ENCODE measurements around the gene FAM3C.

FAM3C gene

GRCh38 chr7:121334875-121335648, 61.0 kb downstream of the FAM3C start:
- no peaks in the 10 kb centered on the region for H3K4me1 ChIP-seq (ENCODE audit: low read length)
- H3K27me3 ChIP-seq (replicated peaks; ENCODE audit: insufficient read depth, low read length), result peaks cover 14% of the 10 kb centered on the region
- DNase-seq, result no peak

GRCh38 chr7:121334376-121334775, 61.7 kb downstream of the FAM3C start:
- H3K27me3 ChIP-seq (replicated peaks; ENCODE audit: insufficient read depth, low read length), result peaks cover 15% of the 10 kb centered on the region
- H3F3A ChIP-seq (ENCODE audit: insufficient read depth, low read length), result no peaks in the 10 kb centered on the region
- no peaks in the 10 kb centered on the region for H3K9me3 ChIP-seq (replicated peaks; ENCODE audit: insufficient read depth, low read length)
- no peak overlapping the region for H3K4me3 ChIP-seq (ENCODE audit: low read length)
- H4K20me1 ChIP-seq (ENCODE audit: insufficient read depth, low read length), result no peaks in the 10 kb centered on the region
- TF ChIP-seq EZH2phosphoT487 (IDR thresholded peaks at IDR 0.05; ENCODE audit: low read length), result no peak
- no peak for DNase-seq
- H3K36me3 ChIP-seq (replicated peaks; ENCODE audit: insufficient read depth, low read length), result no peaks in the 10 kb centered on the region
- H3K79me2 ChIP-seq (ENCODE audit: low read length), result no peaks in the 10 kb centered on the region
- H3K9me2 ChIP-seq (replicated peaks; ENCODE audit: insufficient read depth, low read length), result no peaks in the 10 kb centered on the region
- H3K27ac ChIP-seq (ENCODE audit: low read length), result no peak overlapping the region
- H2AFZ ChIP-seq (ENCODE audit: low read length), result no peak overlapping the region
- H3K4me2 ChIP-seq (ENCODE audit: low read depth, low read length), result no peak overlapping the region
- H3K4me1 ChIP-seq (ENCODE audit: low read length), result no peaks in the 10 kb centered on the region
- H3K9ac ChIP-seq (ENCODE audit: low read length), result no peak overlapping the region

More at GRCh38 chr7:121334875-121335648, 61.0 kb downstream of the FAM3C start:
- H3K9me2 ChIP-seq (replicated peaks; ENCODE audit: insufficient read depth, low read length), result no peaks in the 10 kb centered on the region
- H3K9me3 ChIP-seq (replicated peaks; ENCODE audit: insufficient read depth, low read length), result no peaks in the 10 kb centered on the region
- no peaks in the 10 kb centered on the region for H3F3A ChIP-seq (ENCODE audit: insufficient read depth, low read length)
- no peak for TF ChIP-seq EZH2 (optimal IDR thresholded peaks at IDR 0.05; ENCODE audit: low read depth, low read length)
- TF ChIP-seq CTCF (IDR thresholded peaks at IDR 0.05; ENCODE audit: low read length), result no peak
- TF ChIP-seq EZH2phosphoT487 (IDR thresholded peaks at IDR 0.05; ENCODE audit: low read length), result no peak
- H3K4me2 ChIP-seq (ENCODE audit: low read depth, low read length), result no peak overlapping the region
- H4K20me1 ChIP-seq (ENCODE audit: insufficient read depth, low read length), result no peaks in the 10 kb centered on the region
- H3K4me3 ChIP-seq (ENCODE audit: low read length), result no peak overlapping the region
- H3K36me3 ChIP-seq (replicated peaks; ENCODE audit: insufficient read depth, low read length), result no peaks in the 10 kb centered on the region
- H3K79me2 ChIP-seq (ENCODE audit: low read length), result no peaks in the 10 kb centered on the region
- no peak overlapping the region for H3K9ac ChIP-seq (ENCODE audit: low read length)
- no peak overlapping the region for H2AFZ ChIP-seq (ENCODE audit: low read length)
- H3K27ac ChIP-seq (ENCODE audit: low read length), result no peak overlapping the region

- Histone ChIP-seq H3K27me3 (replicated peaks; ENCODE audit: insufficient read depth, low read length) (peaks cover 20% of the 10 kb centered on the region), H3K4me1 (ENCODE audit: low read length) (no peaks in the 10 kb centered on the region), H2AFZ (ENCODE audit: low read length) (no peak overlapping the region), H3K4me3 (ENCODE audit: low read length) (no peak overlapping the region), H3K9me2 (replicated peaks; ENCODE audit: insufficient read depth, low read length) (no peaks in the 10 kb centered on the region), H3K4me2 (ENCODE audit: low read depth, low read length) (no peak overlapping the region), H3K9me3 (replicated peaks; ENCODE audit: insufficient read depth, low read length) (no peaks in the 10 kb centered on the region), H3K27ac (ENCODE audit: low read length) (no peak overlapping the region), H3K9ac (ENCODE audit: low read length) (no peak overlapping the region), H3F3A (ENCODE audit: insufficient read depth, low read length) (no peaks in the 10 kb centered on the region), H4K20me1 (ENCODE audit: insufficient read depth, low read length) (no peaks in the 10 kb centered on the region), H3K36me3 (replicated peaks; ENCODE audit: insufficient read depth, low read length) (no peaks in the 10 kb centered on the region), H3K79me2 (ENCODE audit: low read length) (no peaks in the 10 kb centered on the region)
- TF ChIP-seq EZH2 (optimal IDR thresholded peaks at IDR 0.05; ENCODE audit: low read depth, low read length) (no peak), EZH2phosphoT487 (IDR thresholded peaks at IDR 0.05; ENCODE audit: low read length) (no peak), CTCF (IDR thresholded peaks at IDR 0.05; ENCODE audit: low read length) (no peak)
- no peak for DNase-seq
These were observed 64.5 kb downstream of the FAM3C start for GRCh38 chr7:121331574-121331973.

- TF ChIP-seq CTCF (IDR thresholded peaks at IDR 0.05; ENCODE audit: low read length) (no peak), EZH2 (optimal IDR thresholded peaks at IDR 0.05; ENCODE audit: low read depth, low read length) (no peak), EZH2phosphoT487 (IDR thresholded peaks at IDR 0.05; ENCODE audit: low read length) (no peak)
- H3K9ac ChIP-seq (ENCODE audit: low read length), result no peak overlapping the region
- H3K4me3 ChIP-seq (ENCODE audit: low read length), result no peak overlapping the region
- H3K27me3 ChIP-seq (replicated peaks; ENCODE audit: insufficient read depth, low read length), result peaks cover 20% of the 10 kb centered on the region
- H3K4me1 ChIP-seq (ENCODE audit: low read length), result no peaks in the 10 kb centered on the region
- no peaks in the 10 kb centered on the region for H3K9me3 ChIP-seq (replicated peaks; ENCODE audit: insufficient read depth, low read length)
- H2AFZ ChIP-seq (ENCODE audit: low read length), result no peak overlapping the region
- DNase-seq, result no peak
- H3K79me2 ChIP-seq (ENCODE audit: low read length), result no peaks in the 10 kb centered on the region
- H3K4me2 ChIP-seq (ENCODE audit: low read depth, low read length), result no peak overlapping the region
- no peaks in the 10 kb centered on the region for H4K20me1 ChIP-seq (ENCODE audit: insufficient read depth, low read length)
- no peaks in the 10 kb centered on the region for H3F3A ChIP-seq (ENCODE audit: insufficient read depth, low read length)
- H3K36me3 ChIP-seq (replicated peaks; ENCODE audit: insufficient read depth, low read length), result no peaks in the 10 kb centered on the region
- no peaks in the 10 kb centered on the region for H3K9me2 ChIP-seq (replicated peaks; ENCODE audit: insufficient read depth, low read length)
- no peak overlapping the region for H3K27ac ChIP-seq (ENCODE audit: low read length)
These were observed 65.1 kb downstream of the FAM3C start for GRCh38 chr7:121331048-121331447.

Measured in MM.1S (cell line).